OCI-LY7 (cell line): ENCODE data around the gene CHGA. TPM values are rescaled to one million over a fixed set of nuclear protein-coding genes. Genes with fewer than 3 reads are reported as not detected.

Source experiments
- BruUV-seq: library from RNA; stranded (reverse); fragments of 400-500 nt; replicated peaks from 2 replicates; lab custom pipeline; 2021; lab: Mats Ljungman, UMichigan
- CTCF ChIA-PET: fragments of 300-600 bp; sonication (Branson Sonifier 250); formaldehyde crosslinking; loops from one replicate; lab custom pipeline; 2022; ENCODE audit warnings: antibody characterized with exemption; ENCODE audit not compliant: unreplicated experiment; lab: Charles Lee
- POLR2A ChIA-PET: fragments of 300-600 bp; sonication (Branson Sonifier 250); formaldehyde crosslinking; loops from one replicate; lab custom pipeline; 2022; ENCODE audit warnings: antibody characterized with exemption; lab: Charles Lee
- DNase-seq: peaks from one replicate; pipeline ENCODE4 v3.0.0-alpha.2; 2015; ENCODE audit warnings: low spot score
- H2AFZ ChIP-seq: fragments of 200-600 bp; sonication (generic), shearing (Covaris generic); 2 replicates; pipeline ENCODE4 v1.6.1; 2014; ENCODE audit warnings: mild to moderate bottlenecking, antibody characterized with exemption, low read length, moderate library complexity
- H3K27ac ChIP-seq: fragments of 200-600 bp; sonication (generic); 2 replicates; pipeline ENCODE4 v1.5.1; 2014; ENCODE audit warnings: mixed run types, low read depth, mild to moderate bottlenecking, moderate library complexity, low read length, inconsistent platforms; ENCODE audit not compliant: poor library complexity, severe bottlenecking
- H3K36me3 ChIP-seq: fragments of 200-600 bp; sonication (generic); 2 replicates; pipeline ENCODE4 v1.6.1; 2014; ENCODE audit warnings: mild to moderate bottlenecking, antibody characterized with exemption, low read length, moderate library complexity, mixed read lengths; ENCODE audit not compliant: insufficient read depth
- H3K4me1 ChIP-seq: fragments of 200-600 bp; sonication (generic); 2 replicates; pipeline ENCODE4 v1.5.1; 2014; ENCODE audit warnings: mild to moderate bottlenecking, low read length; ENCODE audit not compliant: insufficient read depth, poor library complexity, severe bottlenecking
- H3K4me2 ChIP-seq: fragments of 200-600 bp; sonication (generic); 2 replicates; pipeline ENCODE4 v1.6.1; 2014; ENCODE audit warnings: mild to moderate bottlenecking, low read length
- H3K4me3 ChIP-seq: fragments of 200-600 bp; sonication (generic); 2 replicates; pipeline ENCODE4 v1.5.1; 2014; ENCODE audit warnings: mild to moderate bottlenecking, low read depth, low read length; ENCODE audit not compliant: poor library complexity, severe bottlenecking
- H3K79me2 ChIP-seq: fragments of 200-600 bp; sonication (generic); 2 replicates; pipeline ENCODE4 v1.6.1; 2016; ENCODE audit warnings: low read depth, mild to moderate bottlenecking, low read length, moderate library complexity, mixed read lengths; ENCODE audit not compliant: insufficient read depth
- H3K9me2 ChIP-seq: fragments of 200-600 bp; sonication (generic); 2 replicates; pipeline ENCODE4 v1.6.1; 2016; ENCODE audit warnings: mild to moderate bottlenecking, low read length, mixed read lengths; ENCODE audit not compliant: insufficient read depth
- H3K9me3 ChIP-seq: fragments of 200-600 bp; sonication (generic); 2 replicates; pipeline ENCODE4 v1.6.1; 2014; ENCODE audit warnings: mild to moderate bottlenecking, mixed run types, low read length, mixed read lengths
- H4K20me1 ChIP-seq: fragments of 200-600 bp; sonication (generic); 2 replicates; pipeline ENCODE4 v1.6.1; 2014; ENCODE audit warnings: mild to moderate bottlenecking, antibody characterized with exemption, low read length, moderate library complexity, mixed read lengths; ENCODE audit not compliant: insufficient read depth
- CTCF ChIP-seq: fragments of 200-600 bp; sonication (generic); conservative IDR thresholded peaks from 2 replicates; pipeline ENCODE4 v1.5.1; 2014; ENCODE audit warnings: mild to moderate bottlenecking, antibody characterized with exemption, low read length, moderate library complexity, mixed read lengths
- EZH2phosphoT487 ChIP-seq: fragments of 200-600 bp; sonication (generic); IDR thresholded peaks from 2 replicates; pipeline ENCODE4 v1.6.1; 2018; ENCODE audit warnings: low read depth, borderline replicate concordance, mild to moderate bottlenecking, mixed run types, antibody characterized with exemption, low read length, moderate library complexity, mixed read lengths
- intact Hi-C: fragments of 100-400 bp; cut with micrococcal nuclease; formaldehyde crosslinking; loops from one replicate; pipeline ENCODE4 v1.10.0; 2022; ENCODE audit not compliant: unreplicated experiment
- total RNA-seq, 2 experiments: library from RNA; depleted of rRNA in 1 of 2; stranded (reverse); fragments of >200 nt in 1 of 2; shearing (Covaris generic) in 1 of 2; gene quantifications; 2 replicates each; pipeline ENCODE4 v1.2.3, GENCODE V29; 2014 to 2022

The CHGA gene
- total RNA-seq, 2 experiments from 2014 or later, result 0.57 TPM; not detected in 1

- TF ChIP-seq EZH2phosphoT487, result no peak
- no peak for DNase-seq
- CTCF ChIA-PET, result no interaction called here
- H4K20me1 ChIP-seq, result no peaks in the 10 kb centered on the region
- POLR2A ChIA-PET, result no interaction called here
- no peaks in the 10 kb centered on the region for H3K4me1 ChIP-seq
- no peaks in the 10 kb centered on the region for H3K36me3 ChIP-seq
- no peak overlapping the region for H3K4me3 ChIP-seq
- no peaks in the 10 kb centered on the region for H3K9me3 ChIP-seq
- BruUV-seq, result no TSS peak
- H3K79me2 ChIP-seq, result no peaks in the 10 kb centered on the region
- no peak overlapping the region for H3K4me2 ChIP-seq
- H3K9me2 ChIP-seq, result no peaks in the 10 kb centered on the region
- H3K27ac ChIP-seq, result no peak overlapping the region
- intact Hi-C loops, result no loop called here
- H2AFZ ChIP-seq, result no peak overlapping the region
These were observed 20.2 kb downstream of the CHGA start for GRCh38 chr14:92942976-92943710.

- H3K79me2 ChIP-seq, result no peaks in the 10 kb centered on the region
- BruUV-seq, result no TSS peak
- H3K4me1 ChIP-seq, result no peaks in the 10 kb centered on the region
- H3K4me2 ChIP-seq, result no peak overlapping the region
- no peak for TF ChIP-seq CTCF
- no peak for TF ChIP-seq EZH2phosphoT487
- H4K20me1 ChIP-seq, result no peaks in the 10 kb centered on the region
- no peak for DNase-seq
- H3K9me3 ChIP-seq, result no peaks in the 10 kb centered on the region
- CTCF ChIA-PET, result no interaction called here
- no peak overlapping the region for H2AFZ ChIP-seq
- H3K27ac ChIP-seq, result no peak overlapping the region
- H3K4me3 ChIP-seq, result no peak overlapping the region
- POLR2A ChIA-PET, result no interaction called here
- intact Hi-C loops, result no loop called here
- no peaks in the 10 kb centered on the region for H3K36me3 ChIP-seq
- H3K9me2 ChIP-seq, result no peaks in the 10 kb centered on the region
These were observed 21.1 kb downstream of the CHGA start for GRCh38 chr14:92943855-92944570.

DNA sequence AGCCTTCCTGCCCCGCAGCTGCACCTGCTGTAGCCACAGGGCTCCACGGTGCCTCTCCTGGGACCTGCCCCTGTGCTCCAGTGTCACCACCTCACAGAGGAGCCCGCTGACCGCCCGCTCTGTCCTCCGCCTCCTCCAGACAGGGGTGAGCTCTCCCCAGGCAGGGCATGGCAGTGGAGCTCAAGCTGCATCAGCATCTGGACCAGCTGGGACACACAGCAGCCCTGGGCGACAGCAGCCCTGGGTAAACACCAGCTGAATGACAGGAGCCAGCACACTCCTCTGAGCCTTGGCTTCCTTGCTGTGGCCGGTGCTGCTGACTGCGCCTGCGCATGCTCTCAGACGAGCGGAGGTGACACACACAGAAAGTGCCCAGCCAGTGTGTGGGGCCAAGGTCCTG lies 22.0 kb downstream of the CHGA start:
- ChIA-PET POLR2A (interaction anchor here (0.6 kb wide), 1 partner anchor 189 kb away, joined by 3 read pairs; no protein-coding TSS in a partner anchor), CTCF (no interaction called here)
- Histone ChIP-seq H3K36me3 (no peaks in the 10 kb centered on the region), H3K9me3 (no peaks in the 10 kb centered on the region), H3K27ac (no peak overlapping the region), H3K4me2 (no peak overlapping the region), H3K9me2 (no peaks in the 10 kb centered on the region), H3K79me2 (no peaks in the 10 kb centered on the region), H3K4me1 (no peaks in the 10 kb centered on the region), H4K20me1 (no peaks in the 10 kb centered on the region), H3K4me3 (no peak overlapping the region), H2AFZ (no peak overlapping the region)
- TF ChIP-seq CTCF, result no peak
- no peak for TF ChIP-seq EZH2phosphoT487
- no TSS peak for BruUV-seq
- intact Hi-C loops, result no loop called here
- DNase-seq, result no peak
